Skeletal muscle satellite cell (primary cell): ENCODE measurements around the gene RPL7A.
"Not testable (repeated sequence)": the region's sequence is repeated elsewhere in the genome, so short reads cannot be mapped to it uniquely, and the experiment has no call there.

ENCODE experiments used
- H3K27me3 ChIP-seq: 2 replicates; pipeline ENCODE4 v1.7.0; 2013; ENCODE audit warnings: low read length; ENCODE audit not compliant: control insufficient read depth, insufficient read depth
- H3K36me3 ChIP-seq: 2 replicates; pipeline ENCODE4 v1.7.0; 2013; ENCODE audit warnings: mild to moderate bottlenecking, control low read depth, low read length; ENCODE audit not compliant: insufficient read depth
- H3K4me1 ChIP-seq: 2 replicates; pipeline ENCODE4 v1.7.0; 2013; ENCODE audit warnings: low read length; ENCODE audit not compliant: control insufficient read depth, insufficient read depth
- H3K4me2 ChIP-seq: 2 replicates; pipeline ENCODE4 v1.7.0; 2013; ENCODE audit warnings: mild to moderate bottlenecking, low read length
- H3K4me3 ChIP-seq: 2 replicates; pipeline ENCODE4 v1.7.0; 2013; ENCODE audit warnings: low read length
- H3K9ac ChIP-seq: 2 replicates; pipeline ENCODE4 v1.7.0; 2013; ENCODE audit warnings: mild to moderate bottlenecking, low read depth, low read length, moderate library complexity
- H3K9me3 ChIP-seq: replicated peaks from 2 replicates; pipeline ENCODE4 v1.7.0; 2013; ENCODE audit warnings: mild to moderate bottlenecking, control low read depth, low read length

Gene RPL7A

GRCh38 chr9:133385452-133385851 lies 37.4 kb downstream of the RPL7A start:
- Histone ChIP-seq H3K27me3 (peaks cover 6% of the 10 kb centered on the region), H3K4me2 (no peak overlapping the region), H3K4me1 (no peaks in the 10 kb centered on the region), H3K4me3 (no peak overlapping the region), H3K9me3 (no peaks in the 10 kb centered on the region), H3K36me3 (no peaks in the 10 kb centered on the region), H3K9ac (no peak overlapping the region)

DNA sequence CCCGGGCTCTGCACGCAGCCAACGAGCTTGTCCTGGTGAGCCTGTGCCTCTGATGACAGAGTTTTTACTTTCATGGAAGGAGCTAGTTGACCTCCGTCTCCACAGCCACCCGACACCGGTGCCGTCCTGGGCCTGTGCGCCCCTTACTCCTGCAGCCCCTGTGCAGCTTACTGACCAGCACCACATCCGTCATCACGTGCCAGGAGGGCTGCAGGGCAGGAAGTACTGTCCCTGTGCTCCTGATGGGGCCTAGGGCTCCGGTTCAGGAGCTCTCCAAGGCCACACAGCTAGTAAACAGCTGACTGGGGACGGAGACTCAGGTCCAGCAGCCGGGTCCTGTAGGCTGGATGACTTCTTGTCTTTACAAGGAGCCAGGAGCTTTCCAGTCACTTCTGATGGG lies 38.3 kb downstream of the RPL7A start:
- Histone ChIP-seq H3K4me1 (no peaks in the 10 kb centered on the region), H3K36me3 (no peaks in the 10 kb centered on the region), H3K9me3 (no peaks in the 10 kb centered on the region), H3K27me3 (peaks cover 6% of the 10 kb centered on the region), H3K4me3 (no peak overlapping the region), H3K4me2 (no peak overlapping the region), H3K9ac (no peak overlapping the region)

GRCh38 chr9:133387680-133388079 lies 39.7 kb downstream of the RPL7A start:
- Histone ChIP-seq H3K9me3 (no peaks in the 10 kb centered on the region), H3K4me2 (no peak overlapping the region), H3K9ac (no peak overlapping the region), H3K4me1 (no peaks in the 10 kb centered on the region), H3K4me3 (no peak overlapping the region), H3K36me3 (no peaks in the 10 kb centered on the region), H3K27me3 (peaks cover 6% of the 10 kb centered on the region)

DNA sequence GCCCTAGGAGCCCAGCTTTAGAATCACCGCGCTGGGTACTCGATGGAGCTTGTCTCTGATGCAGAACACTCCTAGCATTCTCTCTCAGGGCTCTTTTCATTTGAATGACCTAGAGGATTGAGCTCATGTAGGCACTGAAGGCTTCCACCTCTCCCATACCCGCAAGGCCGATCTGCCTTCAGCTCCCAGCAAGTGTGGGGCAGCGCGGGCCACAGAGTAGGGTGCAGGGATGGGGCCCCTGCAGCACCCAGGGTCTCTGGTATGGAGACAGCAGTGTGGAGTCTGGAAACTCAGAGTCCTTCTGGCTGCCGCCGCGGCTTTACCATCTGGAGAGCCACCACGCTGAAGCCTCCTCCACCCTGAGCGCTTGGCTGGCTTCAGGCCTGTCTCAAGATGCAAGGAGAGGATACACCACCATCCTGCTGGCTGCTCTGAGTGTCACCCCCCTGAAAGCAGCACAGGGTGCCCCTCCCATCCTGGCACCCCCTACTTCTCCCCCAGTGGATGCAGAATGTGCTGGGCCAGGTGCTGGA lies 41.1 kb downstream of the RPL7A start:
- Histone ChIP-seq H3K4me3 (no peak overlapping the region), H3K4me2 (no peak overlapping the region), H3K9ac (no peak overlapping the region), H3K9me3 (no peaks in the 10 kb centered on the region), H3K36me3 (no peaks in the 10 kb centered on the region), H3K27me3 (peaks cover 12% of the 10 kb centered on the region), H3K4me1 (no peaks in the 10 kb centered on the region)

DNA sequence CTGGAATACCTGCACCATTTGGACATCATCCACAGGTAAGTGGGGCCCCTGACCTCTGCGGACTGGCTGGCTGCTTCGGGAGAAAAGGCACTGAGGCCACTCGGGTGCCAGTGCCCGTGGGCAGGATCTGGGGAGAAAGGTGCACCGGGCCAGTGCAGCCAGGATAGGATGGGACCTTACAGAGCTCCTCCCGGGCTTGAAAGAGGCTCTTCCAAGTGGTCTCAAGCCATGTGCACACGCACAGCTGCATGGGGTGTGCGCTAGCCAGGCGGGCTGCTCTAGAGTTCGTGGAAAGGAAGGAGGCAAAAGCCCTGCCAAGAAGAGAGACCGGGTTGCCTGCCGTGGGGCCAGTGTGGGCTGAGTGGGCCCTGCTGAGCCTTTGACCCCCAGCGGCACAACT lies 41.5 kb downstream of the RPL7A start:
- Histone ChIP-seq H3K36me3 (no peaks in the 10 kb centered on the region), H3K4me1 (no peaks in the 10 kb centered on the region), H3K9me3 (no peaks in the 10 kb centered on the region), H3K9ac (no peak overlapping the region), H3K4me2 (no peak overlapping the region), H3K27me3 (peaks cover 15% of the 10 kb centered on the region), H3K4me3 (no peak overlapping the region)

- Histone ChIP-seq H3K4me3 (no peak overlapping the region), H3K4me2 (no peak overlapping the region), H3K9ac (no peak overlapping the region), H3K9me3 (no peaks in the 10 kb centered on the region), H3K4me1 (no peaks in the 10 kb centered on the region), H3K36me3 (no peaks in the 10 kb centered on the region), H3K27me3 (peaks cover 26% of the 10 kb centered on the region)
Observed at GRCh38 chr9:133390713-133391112, 42.7 kb downstream of the RPL7A start.

GRCh38 chr9:133391449-133391848 lies 43.4 kb downstream of the RPL7A start:
- H3K4me1 ChIP-seq, H3K36me3 ChIP-seq, H3K4me2 ChIP-seq, H3K4me3 ChIP-seq, H3K9ac ChIP-seq, H3K9me3 ChIP-seq: not testable (repeated sequence)
- H3K27me3 ChIP-seq, result peaks cover 32% of the 10 kb centered on the region

GRCh38 chr9:133392308-133392707 lies 44.3 kb downstream of the RPL7A start:
- peaks cover 39% of the 10 kb centered on the region for H3K27me3 ChIP-seq
- not testable (repeated sequence) for H3K9me3 ChIP-seq, H3K36me3 ChIP-seq, H3K4me1 ChIP-seq, H3K4me3 ChIP-seq, H3K9ac ChIP-seq, H3K4me2 ChIP-seq

DNA sequence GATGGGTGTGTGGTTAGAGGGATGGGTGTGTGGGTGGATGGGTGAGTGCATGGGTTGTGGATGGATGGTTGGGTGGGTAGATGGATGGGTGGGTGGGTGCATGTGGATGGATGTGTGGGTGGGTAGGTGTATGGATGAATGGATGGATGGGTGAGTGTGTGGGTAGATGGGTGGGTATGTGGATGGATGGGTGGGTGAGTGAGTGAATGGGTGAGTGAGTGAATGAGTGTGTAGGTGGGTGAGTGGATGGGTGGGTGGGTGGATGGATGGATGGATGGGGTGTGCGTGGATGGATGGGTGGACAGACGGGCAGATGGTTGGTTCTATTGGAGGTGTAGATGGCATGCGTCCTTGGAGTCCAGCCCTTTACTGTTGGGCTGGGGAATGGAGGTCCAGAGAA lies 45.4 kb downstream of the RPL7A start:
- no peaks in the 10 kb centered on the region for H3K9me3 ChIP-seq
- no peaks in the 10 kb centered on the region for H3K4me1 ChIP-seq
- no peak overlapping the region for H3K4me3 ChIP-seq
- H3K4me2 ChIP-seq, result no peak overlapping the region
- H3K27me3 ChIP-seq, result peaks cover 50% of the 10 kb centered on the region
- no peaks in the 10 kb centered on the region for H3K36me3 ChIP-seq
- no peak overlapping the region for H3K9ac ChIP-seq

DNA sequence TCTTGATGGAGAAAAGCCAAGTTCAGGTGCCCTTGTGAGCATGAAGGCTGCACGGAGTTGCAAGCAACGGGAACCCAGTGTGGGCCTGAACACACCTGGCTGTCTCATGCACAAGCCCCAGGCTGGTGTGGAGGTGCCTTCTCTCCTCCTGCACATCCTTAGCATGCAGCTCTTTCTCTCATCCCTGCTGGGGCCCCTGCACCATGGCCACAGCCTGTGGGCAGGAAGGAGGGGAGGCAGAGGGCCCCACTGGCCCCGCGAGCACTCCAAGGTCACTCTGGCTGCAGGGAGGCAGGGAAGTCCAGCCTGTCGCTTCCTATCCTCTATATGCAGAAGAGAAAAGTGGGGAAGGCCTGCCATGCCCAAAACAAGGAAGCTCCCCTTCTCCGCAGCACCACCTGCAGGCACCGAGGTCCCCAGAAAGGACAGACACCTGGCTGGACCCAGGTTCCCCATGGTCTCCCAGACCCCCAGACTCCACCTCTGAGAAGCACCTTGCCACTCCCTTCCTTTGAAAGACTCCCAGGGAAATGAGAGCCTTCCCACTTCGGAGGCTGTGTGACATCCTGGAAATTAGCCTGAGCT lies 46.8 kb downstream of the RPL7A start:
- peaks cover 46% of the 10 kb centered on the region for H3K27me3 ChIP-seq
- H3K9me3 ChIP-seq, result no peaks in the 10 kb centered on the region
- no peaks in the 10 kb centered on the region for H3K36me3 ChIP-seq
- no peak overlapping the region for H3K9ac ChIP-seq
- no peak overlapping the region for H3K4me2 ChIP-seq
- H3K4me1 ChIP-seq, result no peaks in the 10 kb centered on the region
- H3K4me3 ChIP-seq, result no peak overlapping the region

- Histone ChIP-seq H3K36me3 (no peaks in the 10 kb centered on the region), H3K9me3 (no peaks in the 10 kb centered on the region), H3K9ac (no peak overlapping the region), H3K27me3 (peaks cover 46% of the 10 kb centered on the region), H3K4me2 (no peak overlapping the region), H3K4me1 (no peaks in the 10 kb centered on the region), H3K4me3 (no peak overlapping the region)
Observed at GRCh38 chr9:133396952-133397351, 48.9 kb downstream of the RPL7A start.

GRCh38 chr9:133397370-133397769 lies 49.4 kb downstream of the RPL7A start:
- peaks cover 46% of the 10 kb centered on the region for H3K27me3 ChIP-seq
- H3K9ac ChIP-seq, result no peak overlapping the region
- no peak overlapping the region for H3K4me2 ChIP-seq
- H3K4me1 ChIP-seq, result no peaks in the 10 kb centered on the region
- no peaks in the 10 kb centered on the region for H3K36me3 ChIP-seq
- no peaks in the 10 kb centered on the region for H3K9me3 ChIP-seq
- no peak overlapping the region for H3K4me3 ChIP-seq
